ENCODE results near the gene DSPP. TPM values are rescaled to one million over a fixed set of nuclear protein-coding genes. Genes with fewer than 3 reads are reported as not detected.
A peak's percentile ranks its signal among the peaks of the same experiment; 100 is the strongest.

The DSPP gene
- total and polyA plus RNA-seq, 12 donors = 0.06 TPM; not detected in 11

DNA sequence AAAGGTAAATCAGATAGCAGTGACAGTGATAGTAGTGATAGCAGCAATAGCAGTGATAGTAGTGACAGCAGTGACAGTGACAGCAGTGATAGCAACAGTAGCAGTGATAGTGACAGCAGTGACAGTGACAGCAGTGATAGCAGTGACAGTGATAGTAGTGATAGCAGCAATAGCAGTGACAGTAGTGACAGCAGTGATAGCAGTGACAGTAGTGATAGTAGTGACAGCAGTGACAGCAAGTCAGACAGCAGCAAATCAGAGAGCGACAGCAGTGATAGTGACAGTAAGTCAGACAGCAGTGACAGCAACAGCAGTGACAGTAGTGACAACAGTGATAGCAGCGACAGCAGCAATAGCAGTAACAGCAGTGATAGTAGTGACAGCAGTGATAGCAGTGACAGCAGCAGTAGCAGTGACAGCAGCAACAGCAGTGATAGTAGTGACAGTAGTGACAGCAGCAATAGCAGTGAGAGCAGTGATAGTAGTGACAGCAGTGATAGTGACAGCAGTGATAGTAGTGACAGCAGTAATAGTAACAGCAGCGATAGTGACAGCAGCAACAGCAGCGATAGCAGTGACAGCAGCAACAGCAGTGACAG lies 6.1 kb downstream of the DSPP start:
- no peaks in the 10 kb centered on the region for H3K36me3 ChIP-seq (replicated peaks in 1 of 2)
- H3K4me1 ChIP-seq (replicated peaks in 1 of 2) = no peaks in the 10 kb centered on the region
- intact Hi-C loops (cut with DNase I) = no loop called here
- no peaks in the 10 kb centered on the region for H3K9me3 ChIP-seq (replicated peaks in 1 of 3)
- H3K27me3 ChIP-seq = peaks cover 21% of the 10 kb centered on the region
- WGBS, 4 donors = 78 to 97% (median 83%) methylated on average over 4 of the region's 4 CpGs
- H3K4me3 ChIP-seq = no peak overlapping the region
- DNase-seq = no peak
- TF ChIP-seq POLR2A (IDR thresholded peaks at IDR 0.05) = no peak
- TF ChIP-seq, protein P1, sequence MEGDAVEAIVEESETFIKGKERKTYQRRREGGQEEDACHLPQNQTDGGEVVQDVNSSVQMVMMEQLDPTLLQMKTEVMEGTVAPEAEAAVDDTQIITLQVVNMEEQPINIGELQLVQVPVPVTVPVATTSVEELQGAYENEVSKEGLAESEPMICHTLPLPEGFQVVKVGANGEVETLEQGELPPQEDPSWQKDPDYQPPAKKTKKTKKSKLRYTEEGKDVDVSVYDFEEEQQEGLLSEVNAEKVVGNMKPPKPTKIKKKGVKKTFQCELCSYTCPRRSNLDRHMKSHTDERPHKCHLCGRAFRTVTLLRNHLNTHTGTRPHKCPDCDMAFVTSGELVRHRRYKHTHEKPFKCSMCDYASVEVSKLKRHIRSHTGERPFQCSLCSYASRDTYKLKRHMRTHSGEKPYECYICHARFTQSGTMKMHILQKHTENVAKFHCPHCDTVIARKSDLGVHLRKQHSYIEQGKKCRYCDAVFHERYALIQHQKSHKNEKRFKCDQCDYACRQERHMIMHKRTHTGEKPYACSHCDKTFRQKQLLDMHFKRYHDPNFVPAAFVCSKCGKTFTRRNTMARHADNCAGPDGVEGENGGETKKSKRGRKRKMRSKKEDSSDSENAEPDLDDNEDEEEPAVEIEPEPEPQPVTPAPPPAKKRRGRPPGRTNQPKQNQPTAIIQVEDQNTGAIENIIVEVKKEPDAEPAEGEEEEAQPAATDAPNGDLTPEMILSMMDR (IDR thresholded peaks at IDR 0.05) = no peak
- H3K27ac ChIP-seq = no peak overlapping the region

DNA sequence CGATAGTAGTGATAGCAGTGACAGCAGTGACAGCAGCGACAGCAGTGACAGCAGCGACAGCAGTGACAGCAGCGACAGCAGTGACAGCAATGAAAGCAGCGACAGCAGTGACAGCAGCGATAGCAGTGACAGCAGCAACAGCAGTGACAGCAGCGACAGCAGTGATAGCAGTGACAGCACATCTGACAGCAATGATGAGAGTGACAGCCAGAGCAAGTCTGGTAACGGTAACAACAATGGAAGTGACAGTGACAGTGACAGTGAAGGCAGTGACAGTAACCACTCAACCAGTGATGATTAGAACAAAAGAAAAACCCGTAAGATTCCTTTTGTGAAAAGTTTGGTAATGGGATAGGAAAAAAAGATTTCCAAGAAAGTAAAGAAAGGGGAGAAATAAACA lies 7.9 kb downstream of the DSPP start:
- WGBS, 4 donors = 58 to 70% (median 69%) methylated on average over 9 of the region's 9 CpGs

DNA sequence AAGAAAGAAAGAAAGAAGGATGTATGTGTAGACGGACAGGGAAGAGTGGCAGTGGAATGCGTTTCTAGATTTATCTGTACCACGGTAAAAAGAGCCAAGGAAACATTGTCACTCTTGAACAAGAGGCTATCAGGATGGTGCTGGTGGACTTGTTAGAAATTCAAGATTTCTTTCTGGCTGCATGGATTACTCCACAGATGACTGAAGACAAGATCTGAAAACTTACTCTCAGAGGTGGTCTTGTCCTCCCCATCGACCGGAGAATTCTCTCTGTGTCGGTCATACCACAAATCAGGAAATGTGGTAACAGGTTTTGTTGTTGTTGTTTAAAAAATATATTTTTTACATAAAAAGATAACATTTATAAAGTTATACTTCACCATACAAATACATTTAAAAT lies 11.8 kb downstream of the DSPP start:
- no peak overlapping the region for H3K27ac ChIP-seq
- no peaks in the 10 kb centered on the region for H3K4me1 ChIP-seq (replicated peaks in 1 of 2)
- TF ChIP-seq POLR2A (IDR thresholded peaks at IDR 0.05) = no peak
- TF ChIP-seq, protein P1 (IDR thresholded peaks at IDR 0.05) = no peak
- no peak for DNase-seq
- no peak overlapping the region for H3K4me3 ChIP-seq
- intact Hi-C loops (cut with DNase I) = no loop called here
- WGBS, 4 donors = 78 to 84% (median 80%) methylated on average over 6 of the region's 6 CpGs
- H3K27me3 ChIP-seq = peaks cover 12% of the 10 kb centered on the region
- H3K36me3 ChIP-seq (replicated peaks in 1 of 2) = no peaks in the 10 kb centered on the region
- H3K9me3 ChIP-seq (replicated peaks in 1 of 3) = no peaks in the 10 kb centered on the region

More for the DNA sequence above, 7.9 kb downstream of the DSPP start:
- intact Hi-C loops (cut with DNase I) = no loop called here
- Histone ChIP-seq H3K4me3 (no peak overlapping the region), H3K27ac (no peak overlapping the region), H3K4me1 (replicated peaks in 1 of 2) (no peaks in the 10 kb centered on the region), H3K27me3 (peaks cover 24% of the 10 kb centered on the region), H3K9me3 (replicated peaks in 1 of 3) (no peaks in the 10 kb centered on the region), H3K36me3 (replicated peaks in 1 of 2) (no peaks in the 10 kb centered on the region)
- TF ChIP-seq POLR2A (IDR thresholded peaks at IDR 0.05) = no peak
- TF ChIP-seq, protein P1 (IDR thresholded peaks at IDR 0.05) = no peak
- DNase-seq = no peak

DNA sequence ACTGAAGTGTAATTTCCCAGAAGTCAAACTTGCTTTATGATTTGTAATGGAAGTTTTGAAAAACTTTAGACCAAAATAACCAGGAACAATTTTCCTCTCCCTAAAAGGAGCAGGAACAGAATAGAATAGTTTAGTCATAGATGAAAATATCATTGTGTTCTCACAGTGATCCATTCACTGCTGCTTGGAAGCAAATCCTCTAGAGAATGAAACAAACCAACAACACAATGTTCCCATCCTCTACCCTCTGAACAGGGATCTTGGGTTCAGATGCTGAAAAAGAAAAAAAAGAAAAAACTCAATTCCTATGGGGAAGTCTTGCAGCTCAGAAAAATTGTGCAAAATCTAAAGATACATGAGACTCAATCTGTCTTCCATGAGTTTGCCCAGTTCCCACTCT lies 12.2 kb downstream of the DSPP start:
- peak overlapping the region in 1 of 5 donors; percentile 8 for H3K27ac ChIP-seq
- no peaks in the 10 kb centered on the region for H3K4me1 ChIP-seq (replicated peaks in 1 of 2)
- intact Hi-C loops (cut with DNase I) = no loop called here
- no peaks in the 10 kb centered on the region for H3K36me3 ChIP-seq (replicated peaks in 1 of 2)
- no peak for TF ChIP-seq POLR2A (IDR thresholded peaks at IDR 0.05)
- TF ChIP-seq, protein P1 (IDR thresholded peaks at IDR 0.05) = no peak
- no peak overlapping the region for H3K4me3 ChIP-seq
- no peaks in the 10 kb centered on the region for H3K9me3 ChIP-seq (replicated peaks in 1 of 3)
- no peak for DNase-seq
- H3K27me3 ChIP-seq = peaks cover 12% of the 10 kb centered on the region
